Esophagus (tissue), 2 donors: ENCODE data around the gene ULK4. TPM values are rescaled to one million over a fixed set of nuclear protein-coding genes. Genes with fewer than 3 reads are reported as not detected.

ENCODE experiments used
- H3K27ac ChIP-seq, 2 donors: one replicate each; pipeline ENCODE4 v1.5.1; 2013; ENCODE audit warnings: low read depth in 2 of 2, mild to moderate bottlenecking in 2 of 2, inconsistent platforms in 1 of 2, low read length in 1 of 2, moderate library complexity in 1 of 2
- H3K27me3 ChIP-seq, 2 donors: one replicate each; pipeline ENCODE4 v1.6.1; 2013; ENCODE audit warnings: low read length in 2 of 2, control low read depth in 1 of 2, mild to moderate bottlenecking in 1 of 2; ENCODE audit not compliant: insufficient read depth in 2 of 2, control insufficient read depth in 1 of 2
- H3K36me3 ChIP-seq, 2 donors: one replicate each; pipeline ENCODE4 v1.6.1; 2013; ENCODE audit warnings: low read length in 1 of 2; ENCODE audit not compliant: control insufficient read depth in 2 of 2, insufficient read depth in 2 of 2
- H3K4me1 ChIP-seq, 2 donors: one replicate each; pipeline ENCODE4 v1.6.1; 2013; ENCODE audit warnings: low read length in 1 of 2; ENCODE audit not compliant: control insufficient read depth in 2 of 2, insufficient read depth in 2 of 2
- H3K4me3 ChIP-seq, 2 donors: one replicate each; pipeline ENCODE4 v1.5.1; 2013; ENCODE audit warnings: low read length in 2 of 2, mild to moderate bottlenecking in 2 of 2, low read depth in 1 of 2, moderate library complexity in 1 of 2
- H3K9me3 ChIP-seq, 2 donors: one replicate each; pipeline ENCODE4 v1.6.1; 2013; ENCODE audit warnings: mild to moderate bottlenecking in 2 of 2, low read depth in 1 of 2, low read length in 1 of 2, moderate library complexity in 1 of 2; ENCODE audit not compliant: control insufficient read depth in 2 of 2, insufficient read depth in 1 of 2
- WGBS, 2 donors: extraction: QIAGEN DNeasy Blood & Tissue Kit; methylation state at CpG; one replicate each; pipeline ENCODE4 v1.1.7; 2013; 5-methylcytosine and 5-hydroxymethylcytosine counted together
- polyA plus RNA-seq, 2 donors: library from polyadenylated mRNA; stranded (reverse); fragments of 200-250 nt; gene quantifications; one replicate each; pipeline ENCODE4 v1.2.3, GENCODE V29; 2013
- donor health status: healthy with polysubstance abuse.
- donor health status: Bipolar disorder and iron deficiency.

ULK4 gene
- polyA plus RNA-seq, result 1 to 10 TPM; 1.1 to 1.3 TPM

- WGBS, 2 donors, result 0% methylated on average over 57 to 58 of the region's 58 CpGs
- Histone ChIP-seq H3K9me3 (no peaks in the 10 kb centered on the region), H3K27ac (peak within 1 kb of the TSS; percentile 71 to 90), H3K27me3 (no peaks in the 10 kb centered on the region), H3K4me1 (no peaks in the 10 kb centered on the region), H3K4me3 (peak within 1 kb of the TSS; percentile 77 to 92), H3K36me3 (no peaks in the 10 kb centered on the region)
These were observed at the start of gene ULK4 for GRCh38 chr3:41961751-41962679. Gene ULK4 (minus strand): TSS chr3:41962103. CDS start chr3:41954759, 7,344 bp downstream.

- 65 to 67% methylated on average over 2 of the region's 2 CpGs for WGBS, 2 donors
- H3K9me3 ChIP-seq, result no peaks in the 10 kb centered on the region
- no peaks in the 10 kb centered on the region for H3K27me3 ChIP-seq
- no peaks in the 10 kb centered on the region for H3K36me3 ChIP-seq
- H3K27ac ChIP-seq, result no peak overlapping the region
- H3K4me1 ChIP-seq, result peaks cover 2 to 6% of the 10 kb centered on the region in 2 donors
- H3K4me3 ChIP-seq, result no peak overlapping the region
These were observed 48.6 kb upstream of the ULK4 start for GRCh38 chr3:42010530-42010929.

GRCh38 chr3:42009456-42009855, 47.6 kb upstream of the ULK4 start:
- 89 to 91% methylated on average over 4 of the region's 4 CpGs for WGBS, 2 donors
- Histone ChIP-seq H3K36me3 (no peaks in the 10 kb centered on the region), H3K9me3 (no peaks in the 10 kb centered on the region), H3K4me1 (no peaks in the 10 kb centered on the region), H3K4me3 (no peak overlapping the region), H3K27me3 (no peaks in the 10 kb centered on the region), H3K27ac (no peak overlapping the region)

- Histone ChIP-seq H3K4me1 (no peaks in the 10 kb centered on the region), H3K27ac (no peak overlapping the region), H3K36me3 (no peaks in the 10 kb centered on the region), H3K4me3 (no peak overlapping the region), H3K9me3 (no peaks in the 10 kb centered on the region), H3K27me3 (no peaks in the 10 kb centered on the region)
- WGBS, 2 donors, result 91 to 96% methylated on average over 3 of the region's 3 CpGs
These were observed 45.9 kb upstream of the ULK4 start for GRCh38 chr3:42007785-42008184.

GRCh38 chr3:42005401-42005800, 43.5 kb upstream of the ULK4 start:
- 78 to 80% methylated on average over 4 of the region's 4 CpGs for WGBS, 2 donors
- Histone ChIP-seq H3K4me3 (no peak overlapping the region), H3K4me1 (no peaks in the 10 kb centered on the region), H3K27me3 (no peaks in the 10 kb centered on the region), H3K36me3 (no peaks in the 10 kb centered on the region), H3K27ac (no peak overlapping the region), H3K9me3 (no peaks in the 10 kb centered on the region)

GRCh38 chr3:42002790-42003189, 40.9 kb upstream of the ULK4 start:
- H3K27me3 ChIP-seq, result no peaks in the 10 kb centered on the region
- H3K27ac ChIP-seq, result no peak overlapping the region
- H3K4me3 ChIP-seq, result no peak overlapping the region
- H3K36me3 ChIP-seq, result no peaks in the 10 kb centered on the region
- H3K4me1 ChIP-seq, result no peaks in the 10 kb centered on the region
- WGBS, 2 donors, result 93 to 98% methylated on average over 4 of the region's 4 CpGs
- no peaks in the 10 kb centered on the region for H3K9me3 ChIP-seq

GRCh38 chr3:42001777-42002176, 39.9 kb upstream of the ULK4 start:
- WGBS, 2 donors, result 94 to 100% methylated on average over 1 of the region's 1 CpG
- Histone ChIP-seq H3K4me3 (no peak overlapping the region), H3K27ac (no peak overlapping the region), H3K36me3 (no peaks in the 10 kb centered on the region), H3K4me1 (no peaks in the 10 kb centered on the region), H3K27me3 (no peaks in the 10 kb centered on the region), H3K9me3 (no peaks in the 10 kb centered on the region)

- Histone ChIP-seq H3K4me3 (no peak overlapping the region), H3K27me3 (no peaks in the 10 kb centered on the region), H3K36me3 (no peaks in the 10 kb centered on the region), H3K4me1 (no peaks in the 10 kb centered on the region), H3K27ac (no peak overlapping the region), H3K9me3 (no peaks in the 10 kb centered on the region)
- 80 to 85% methylated on average over 1 of the region's 1 CpG for WGBS, 2 donors
These were observed 38.0 kb upstream of the ULK4 start for GRCh38 chr3:41999909-42000308.

GRCh38 chr3:41997702-41998550, 36.0 kb upstream of the ULK4 start:
- Histone ChIP-seq H3K4me1 (no peaks in the 10 kb centered on the region), H3K4me3 (no peak overlapping the region), H3K27ac (no peak overlapping the region), H3K9me3 (no peaks in the 10 kb centered on the region), H3K36me3 (no peaks in the 10 kb centered on the region), H3K27me3 (no peaks in the 10 kb centered on the region)
- WGBS, 2 donors, result 51 to 57% methylated on average over 6 of the region's 6 CpGs
